ENCODE measurements around the gene KCNQ2. TPM values are rescaled to one million over a fixed set of nuclear protein-coding genes. Genes with fewer than 3 reads are reported as not detected.

The KCNQ2 gene
- total RNA-seq, 4 donors from 2014 or later: 0.76 TPM; not detected in 3

DNA sequence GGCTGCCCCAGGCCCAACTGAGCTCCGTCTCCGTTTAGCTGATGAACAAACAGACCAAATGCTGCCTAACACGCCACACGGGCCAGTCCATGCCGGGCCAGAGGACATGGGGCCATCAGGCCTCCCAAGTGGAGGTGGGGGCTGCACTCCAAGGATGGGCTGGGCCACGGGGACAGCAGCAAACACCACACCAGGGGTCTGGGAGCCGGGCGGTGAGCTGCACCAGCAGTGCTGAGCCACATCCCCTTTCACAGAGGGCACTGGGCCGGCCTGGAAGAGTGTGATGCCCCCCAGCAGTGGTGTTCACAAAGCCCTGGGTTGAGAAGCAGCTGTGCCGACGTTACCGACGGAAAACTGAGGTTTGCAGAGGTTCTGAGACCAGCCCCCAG is 2.7 kb downstream of the KCNQ2 start:
- Histone ChIP-seq H3K9me3 (no peaks in the 10 kb centered on the region), H3K27me3 (peaks cover 95% of the 10 kb centered on the region), H3K27ac (no peak overlapping the region), H3K4me3 (no peak overlapping the region), H3K36me3 (no peaks in the 10 kb centered on the region), H3K4me1 (peaks cover 15% of the 10 kb centered on the region)
- 68% methylated on average over 4 of the region's 13 CpGs for WGBS
- DNase-seq (ENCODE audit: low spot score in 2 of 2): no peak
- TF ChIP-seq, protein P1, sequence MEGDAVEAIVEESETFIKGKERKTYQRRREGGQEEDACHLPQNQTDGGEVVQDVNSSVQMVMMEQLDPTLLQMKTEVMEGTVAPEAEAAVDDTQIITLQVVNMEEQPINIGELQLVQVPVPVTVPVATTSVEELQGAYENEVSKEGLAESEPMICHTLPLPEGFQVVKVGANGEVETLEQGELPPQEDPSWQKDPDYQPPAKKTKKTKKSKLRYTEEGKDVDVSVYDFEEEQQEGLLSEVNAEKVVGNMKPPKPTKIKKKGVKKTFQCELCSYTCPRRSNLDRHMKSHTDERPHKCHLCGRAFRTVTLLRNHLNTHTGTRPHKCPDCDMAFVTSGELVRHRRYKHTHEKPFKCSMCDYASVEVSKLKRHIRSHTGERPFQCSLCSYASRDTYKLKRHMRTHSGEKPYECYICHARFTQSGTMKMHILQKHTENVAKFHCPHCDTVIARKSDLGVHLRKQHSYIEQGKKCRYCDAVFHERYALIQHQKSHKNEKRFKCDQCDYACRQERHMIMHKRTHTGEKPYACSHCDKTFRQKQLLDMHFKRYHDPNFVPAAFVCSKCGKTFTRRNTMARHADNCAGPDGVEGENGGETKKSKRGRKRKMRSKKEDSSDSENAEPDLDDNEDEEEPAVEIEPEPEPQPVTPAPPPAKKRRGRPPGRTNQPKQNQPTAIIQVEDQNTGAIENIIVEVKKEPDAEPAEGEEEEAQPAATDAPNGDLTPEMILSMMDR (IDR thresholded peaks at IDR 0.05): no peak
- no peak for TF ChIP-seq EP300 (IDR thresholded peaks at IDR 0.05)
- no peak for TF ChIP-seq POLR2AphosphoS5 (IDR thresholded peaks at IDR 0.05)
- no peak for TF ChIP-seq POLR2A (IDR thresholded peaks at IDR 0.05)

DNA sequence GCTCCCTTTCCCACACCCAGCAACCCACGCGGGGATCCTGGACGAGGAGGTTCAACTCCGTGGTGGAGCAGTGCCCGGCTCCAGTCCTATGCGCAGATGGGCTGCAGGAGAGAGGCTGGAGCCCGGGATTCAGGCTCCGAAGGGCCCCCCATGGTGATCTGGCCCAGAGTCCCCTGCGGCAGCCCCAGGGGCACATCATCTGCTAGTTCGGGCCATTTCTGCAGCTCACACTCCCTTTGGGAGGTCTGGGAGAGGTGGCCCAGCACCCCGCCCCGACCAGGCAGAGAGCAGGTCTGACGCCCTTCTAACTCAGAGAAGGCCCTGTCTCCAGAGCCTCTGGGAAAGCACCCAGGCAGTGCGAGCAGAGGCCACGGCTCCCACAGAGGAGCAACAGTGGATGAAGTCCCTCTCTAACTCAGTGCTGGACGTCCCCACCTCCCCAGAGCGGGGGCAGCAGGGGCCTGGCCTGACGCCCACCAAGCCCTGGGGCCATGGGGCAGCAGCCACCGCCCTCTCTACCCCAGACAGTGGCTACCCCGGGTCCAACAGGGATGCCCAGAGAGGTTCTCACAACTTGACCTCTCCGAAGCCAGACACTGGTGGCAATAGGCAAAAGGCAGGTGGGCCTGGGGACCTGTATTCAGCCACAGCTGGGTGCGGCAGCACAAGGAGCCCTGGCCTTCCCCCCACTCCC is 3.3 kb downstream of the KCNQ2 start:
- peaks cover 15% of the 10 kb centered on the region for H3K4me1 ChIP-seq
- H3K27me3 ChIP-seq: peaks cover 95% of the 10 kb centered on the region
- H3K36me3 ChIP-seq: no peaks in the 10 kb centered on the region
- no peak for DNase-seq (ENCODE audit: low spot score in 2 of 2)
- no CpG with 5 or more reads among the region's 22 CpGs for WGBS
- no peaks in the 10 kb centered on the region for H3K9me3 ChIP-seq
- H3K27ac ChIP-seq: no peak overlapping the region
- TF ChIP-seq, protein P1 (IDR thresholded peaks at IDR 0.05): no peak
- TF ChIP-seq EP300 (IDR thresholded peaks at IDR 0.05) (no peak), POLR2AphosphoS5 (IDR thresholded peaks at IDR 0.05) (no peak), POLR2A (IDR thresholded peaks at IDR 0.05) (no peak)
- no peak overlapping the region for H3K4me3 ChIP-seq

DNA sequence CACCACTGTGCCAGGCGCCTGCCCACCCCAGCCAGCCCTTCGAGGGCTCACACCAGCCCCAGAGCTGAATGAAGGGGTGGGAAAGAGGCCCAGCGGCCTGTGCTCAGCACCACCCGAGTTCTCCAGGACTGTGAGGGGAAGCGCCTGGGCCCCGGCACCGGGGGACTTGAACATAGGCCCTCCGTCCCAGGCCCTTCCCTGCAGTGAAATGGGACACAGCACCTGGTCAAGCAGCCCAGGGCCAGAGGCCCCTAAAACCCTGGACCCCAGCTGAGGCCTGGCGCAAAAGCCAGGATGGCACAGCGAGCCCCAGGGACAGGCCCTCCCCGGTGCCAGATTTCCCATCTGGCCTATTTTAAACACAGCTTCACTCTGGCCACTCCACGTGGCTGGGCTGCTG is 4.0 kb downstream of the KCNQ2 start:
- peaks cover 12% of the 10 kb centered on the region for H3K4me1 ChIP-seq
- WGBS: 62% methylated on average over 10 of the region's 12 CpGs
- no peaks in the 10 kb centered on the region for H3K9me3 ChIP-seq
- no peak overlapping the region for H3K27ac ChIP-seq
- DNase-seq (ENCODE audit: low spot score in 2 of 2): no peak
- TF ChIP-seq POLR2A (IDR thresholded peaks at IDR 0.05) (no peak), POLR2AphosphoS5 (IDR thresholded peaks at IDR 0.05) (no peak), EP300 (IDR thresholded peaks at IDR 0.05) (no peak)
- TF ChIP-seq, protein P1 (IDR thresholded peaks at IDR 0.05): no peak
- peaks cover 95% of the 10 kb centered on the region for H3K27me3 ChIP-seq
- no peaks in the 10 kb centered on the region for H3K36me3 ChIP-seq
- no peak overlapping the region for H3K4me3 ChIP-seq

DNA sequence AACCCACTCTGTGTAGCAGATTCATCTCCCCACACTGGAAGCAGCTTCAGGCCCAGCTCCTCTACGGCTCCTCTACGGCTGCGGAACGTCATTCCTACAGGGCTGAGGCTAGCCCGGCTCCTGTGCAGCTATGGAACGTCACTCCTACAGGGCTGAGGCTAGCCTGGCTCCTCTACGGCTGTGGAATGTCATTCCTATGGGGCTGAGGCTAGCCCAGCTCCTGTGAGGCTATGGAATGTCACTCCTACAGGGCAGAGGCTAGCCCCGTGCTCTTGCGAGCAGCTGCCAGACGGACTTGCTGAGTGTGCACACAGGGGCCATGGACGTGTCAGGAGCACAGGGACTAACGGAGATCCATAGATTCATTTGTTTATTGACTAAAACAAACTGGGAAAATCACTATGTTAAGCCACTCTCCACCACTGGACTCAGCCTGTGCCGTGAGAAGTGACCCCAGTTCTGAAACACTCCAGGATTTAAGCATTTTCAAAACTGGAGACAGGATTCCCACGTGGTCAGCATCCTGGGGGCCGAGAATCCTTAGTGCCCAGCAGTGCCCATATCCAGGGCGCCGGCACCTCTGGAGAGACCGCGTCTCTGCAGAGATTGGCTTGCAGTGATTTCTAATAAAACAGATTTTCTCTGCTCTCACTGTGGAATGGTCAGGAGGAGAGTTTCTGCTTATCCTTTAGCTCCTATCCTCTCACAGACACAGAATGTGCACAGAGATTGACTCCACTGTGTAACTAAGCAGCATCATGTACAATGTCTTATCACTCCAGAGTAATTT is 5.0 kb downstream of the KCNQ2 start:
- Histone ChIP-seq H3K27me3 (peaks cover 95% of the 10 kb centered on the region), H3K4me3 (no peak overlapping the region), H3K4me1 (peaks cover 12% of the 10 kb centered on the region), H3K27ac (no peak overlapping the region), H3K36me3 (no peaks in the 10 kb centered on the region), H3K9me3 (no peaks in the 10 kb centered on the region)
- 69% methylated on average over 12 of the region's 19 CpGs for WGBS
- TF ChIP-seq EP300 (IDR thresholded peaks at IDR 0.05) (no peak), POLR2A (IDR thresholded peaks at IDR 0.05) (no peak), POLR2AphosphoS5 (IDR thresholded peaks at IDR 0.05) (no peak)
- TF ChIP-seq, protein P1 (IDR thresholded peaks at IDR 0.05): no peak
- DNase-seq (ENCODE audit: low spot score in 2 of 2): no peak

DNA sequence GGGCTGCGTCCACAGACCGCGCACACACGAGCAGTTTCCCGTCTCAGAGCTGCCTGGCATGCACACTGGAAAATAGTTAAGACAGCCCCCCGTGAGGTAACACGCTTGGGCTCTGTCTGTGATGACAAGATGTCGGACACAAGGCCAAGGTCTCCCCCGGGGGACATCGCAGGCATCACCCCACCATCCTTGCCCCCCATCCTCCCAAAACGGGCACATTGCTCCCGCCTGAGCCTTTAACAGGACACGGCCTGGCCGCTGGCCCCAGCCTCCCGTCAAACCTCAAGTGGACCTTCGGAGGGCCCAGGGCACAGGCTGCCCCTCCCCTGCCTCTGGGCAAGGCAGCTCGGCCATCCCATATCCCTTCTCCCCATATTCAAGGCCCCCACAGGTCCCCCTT is 5.6 kb downstream of the KCNQ2 start:
- 85% methylated on average over 7 of the region's 17 CpGs for WGBS
- DNase-seq (ENCODE audit: low spot score in 2 of 2): no peak
- H3K27me3 ChIP-seq: peaks cover 95% of the 10 kb centered on the region

More for the DNA sequence above, 5.6 kb downstream of the KCNQ2 start:
- no peak for TF ChIP-seq EP300 (IDR thresholded peaks at IDR 0.05)
- no peak for TF ChIP-seq POLR2AphosphoS5 (IDR thresholded peaks at IDR 0.05)
- TF ChIP-seq, protein P1 (IDR thresholded peaks at IDR 0.05): no peak
- TF ChIP-seq POLR2A (IDR thresholded peaks at IDR 0.05): no peak
- no peaks in the 10 kb centered on the region for H3K9me3 ChIP-seq
- H3K4me1 ChIP-seq: peaks cover 7% of the 10 kb centered on the region
- no peak overlapping the region for H3K27ac ChIP-seq
- H3K36me3 ChIP-seq: no peaks in the 10 kb centered on the region
- no peak overlapping the region for H3K4me3 ChIP-seq
